Endothelial cell of umbilical vein (primary cell): ENCODE data around the gene TBC1D23.

Source experiments
- EZH2 ChIP-seq: IDR thresholded peaks from 2 replicates; pipeline ENCODE4 v1.6.1; 2012; ENCODE audit warnings: borderline replicate concordance, low read depth, mild to moderate bottlenecking, moderate library complexity, low read length, inconsistent platforms; ENCODE audit not compliant: severe bottlenecking
- FOS ChIP-seq: IDR thresholded peaks from 2 replicates; pipeline ENCODE4 v1.6.1; 2011; ENCODE audit warnings: mild to moderate bottlenecking, low read length, moderate library complexity, borderline replicate concordance; ENCODE audit not compliant: insufficient read depth
- MYC ChIP-seq: IDR thresholded peaks from one replicate; pipeline ENCODE4 v1.6.1; 2011; ENCODE audit warnings: mild to moderate bottlenecking, low read depth, low read length
- POLR2A ChIP-seq: IDR thresholded peaks from 2 replicates; pipeline ENCODE4 v1.6.1; 2012; ENCODE audit warnings: low read depth, mild to moderate bottlenecking, control low read depth, low read length
- POLR2AphosphoS5 ChIP-seq: IDR thresholded peaks from 2 replicates; pipeline ENCODE4 v1.6.1; 2012; ENCODE audit warnings: low read depth, mild to moderate bottlenecking, control low read depth, low read length, moderate library complexity; ENCODE audit not compliant: insufficient read depth
- TF ChIP-seq, protein P1 (sequence below), 2 donors: IDR thresholded peaks; 1 replicate in 1 of 2; 2 replicates in 1 of 2; pipeline ENCODE4 v1.5.1; 2011; ENCODE audit warnings: low read length in 2 of 2, mild to moderate bottlenecking in 2 of 2, moderate library complexity in 2 of 2, control low read depth in 1 of 2, inconsistent platforms in 1 of 2, low read depth in 1 of 2; ENCODE audit not compliant: insufficient read depth in 1 of 2; ENCODE audit errors: extremely low read depth in 1 of 2
- TF ChIP-seq, protein P2 (sequence below): IDR thresholded peaks from 2 replicates; pipeline ENCODE4 v1.6.1; 2011; ENCODE audit not compliant: insufficient read depth, insufficient read length

DNA sequence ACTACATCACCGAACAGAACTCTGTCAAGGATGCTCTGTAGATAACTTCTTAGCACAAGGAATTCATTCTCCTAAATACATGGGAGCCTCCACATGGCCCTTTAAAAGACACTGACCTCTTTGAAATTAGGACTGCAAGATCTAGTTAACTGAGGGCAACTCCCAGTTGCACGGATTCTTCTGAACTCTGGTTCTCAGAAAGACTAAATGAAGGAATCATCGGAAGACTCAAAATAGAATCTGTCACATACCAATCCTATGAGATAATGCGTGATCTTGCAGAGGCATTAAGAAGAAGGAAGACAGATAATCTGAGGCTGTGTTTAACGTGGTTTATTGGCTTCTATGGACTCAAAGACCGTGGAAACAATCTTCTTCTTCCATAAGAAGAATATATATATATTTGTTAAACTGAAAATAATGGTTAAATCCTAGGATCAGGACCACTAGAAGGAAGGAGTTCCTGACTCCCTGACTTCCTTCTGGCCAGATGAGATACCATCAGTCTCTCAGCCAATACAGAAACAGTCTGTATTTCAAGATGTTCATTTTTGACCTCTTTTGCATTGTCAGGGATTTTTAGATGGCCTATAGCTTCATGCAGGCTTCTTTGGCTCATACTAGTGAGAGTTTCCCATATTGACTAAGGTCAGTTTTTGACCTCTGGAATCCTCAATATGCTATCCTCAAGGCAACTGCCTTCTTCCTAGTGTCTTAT lies 33.9 kb upstream of the TBC1D23 start:
- no peak for TF ChIP-seq POLR2A
- TF ChIP-seq EZH2: no peak
- TF ChIP-seq, protein P1, sequence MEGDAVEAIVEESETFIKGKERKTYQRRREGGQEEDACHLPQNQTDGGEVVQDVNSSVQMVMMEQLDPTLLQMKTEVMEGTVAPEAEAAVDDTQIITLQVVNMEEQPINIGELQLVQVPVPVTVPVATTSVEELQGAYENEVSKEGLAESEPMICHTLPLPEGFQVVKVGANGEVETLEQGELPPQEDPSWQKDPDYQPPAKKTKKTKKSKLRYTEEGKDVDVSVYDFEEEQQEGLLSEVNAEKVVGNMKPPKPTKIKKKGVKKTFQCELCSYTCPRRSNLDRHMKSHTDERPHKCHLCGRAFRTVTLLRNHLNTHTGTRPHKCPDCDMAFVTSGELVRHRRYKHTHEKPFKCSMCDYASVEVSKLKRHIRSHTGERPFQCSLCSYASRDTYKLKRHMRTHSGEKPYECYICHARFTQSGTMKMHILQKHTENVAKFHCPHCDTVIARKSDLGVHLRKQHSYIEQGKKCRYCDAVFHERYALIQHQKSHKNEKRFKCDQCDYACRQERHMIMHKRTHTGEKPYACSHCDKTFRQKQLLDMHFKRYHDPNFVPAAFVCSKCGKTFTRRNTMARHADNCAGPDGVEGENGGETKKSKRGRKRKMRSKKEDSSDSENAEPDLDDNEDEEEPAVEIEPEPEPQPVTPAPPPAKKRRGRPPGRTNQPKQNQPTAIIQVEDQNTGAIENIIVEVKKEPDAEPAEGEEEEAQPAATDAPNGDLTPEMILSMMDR (IDR thresholded peaks at IDR 0.05; ENCODE audit: extremely low read depth in 1 of 2, insufficient read depth in 1 of 2, low read depth in 1 of 2, low read length in 2 of 2): no peak
- TF ChIP-seq, protein P2, sequence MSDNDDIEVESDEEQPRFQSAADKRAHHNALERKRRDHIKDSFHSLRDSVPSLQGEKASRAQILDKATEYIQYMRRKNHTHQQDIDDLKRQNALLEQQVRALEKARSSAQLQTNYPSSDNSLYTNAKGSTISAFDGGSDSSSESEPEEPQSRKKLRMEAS: no peak
- TF ChIP-seq MYC: no peak
- no peak for TF ChIP-seq POLR2AphosphoS5
- TF ChIP-seq FOS: no peak
